SU-DHL-6 (cell line): ENCODE data around the gene POLN.

ENCODE experiments used
- H2AFZ ChIP-seq: fragments of 200-600 bp; sonication (generic); 2 replicates; pipeline ENCODE4 v1.6.1; 2014; ENCODE audit warnings: low read depth, mild to moderate bottlenecking, moderate library complexity, mixed read lengths, antibody characterized with exemption, low read length; ENCODE audit not compliant: severe bottlenecking
- H3F3A ChIP-seq: fragments of 200-600 bp; shearing (Covaris generic); 2 replicates; pipeline ENCODE4 v1.6.0; 2016; ENCODE audit warnings: antibody characterized with exemption, mild to moderate bottlenecking; ENCODE audit not compliant: insufficient read depth
- H3K27ac ChIP-seq: fragments of 200-600 bp; sonication (generic); 2 replicates; pipeline ENCODE4 v1.5.1; 2016; ENCODE audit warnings: low read depth, mild to moderate bottlenecking, low read length, moderate library complexity, mixed read lengths
- H3K27me3 ChIP-seq: fragments of 200-600 bp; sonication (generic), shearing (Covaris generic); 2 replicates; pipeline ENCODE4 v1.6.0; 2014; ENCODE audit warnings: mild to moderate bottlenecking, low read length
- H3K36me3 ChIP-seq: fragments of 200-600 bp; sonication (generic); 2 replicates; pipeline ENCODE4 v1.6.1; 2014; ENCODE audit warnings: mild to moderate bottlenecking, low read length, mixed read lengths
- H3K4me2 ChIP-seq: fragments of 300-600, 200-600 bp; shearing (Covaris generic), sonication (generic); 2 replicates; pipeline ENCODE4 v1.6.0; 2014; ENCODE audit warnings: low read length, low read depth, mild to moderate bottlenecking; ENCODE audit not compliant: poor library complexity, severe bottlenecking
- H3K4me3 ChIP-seq: fragments of 200-600 bp; sonication (generic); 2 replicates; pipeline ENCODE4 v1.5.1; 2014; ENCODE audit warnings: antibody characterized with exemption, low read length, mild to moderate bottlenecking, mixed read lengths; ENCODE audit not compliant: insufficient read depth, poor library complexity, severe bottlenecking
- H3K79me2 ChIP-seq: fragments of 200-600 bp; sonication (generic); 2 replicates; pipeline ENCODE4 v1.6.1; 2014; ENCODE audit warnings: mild to moderate bottlenecking, low read length, moderate library complexity; ENCODE audit not compliant: insufficient read depth
- H3K9ac ChIP-seq: fragments of 200-600 bp; sonication (generic); 2 replicates; pipeline ENCODE4 v1.7.0; 2014; ENCODE audit warnings: mild to moderate bottlenecking, low read length
- H3K9me2 ChIP-seq: fragments of 200-600 bp; sonication (generic); replicated peaks from 2 replicates; pipeline ENCODE4 v1.6.1; 2014; ENCODE audit warnings: low read length; ENCODE audit not compliant: insufficient read depth
- H3K9me3 ChIP-seq: fragments of 200-600 bp; sonication (generic); 2 replicates; pipeline ENCODE4 v1.6.1; 2014; ENCODE audit warnings: low read length, mixed read lengths; ENCODE audit not compliant: insufficient read depth
- H4K20me1 ChIP-seq: fragments of 200-600 bp; sonication (generic); 2 replicates; pipeline ENCODE4 v1.6.1; 2014; ENCODE audit warnings: low read depth, mild to moderate bottlenecking, antibody characterized with exemption, low read length, moderate library complexity, mixed read lengths
- EZH2phosphoT487 ChIP-seq: fragments of 200-600 bp; sonication (generic), shearing (Covaris generic); conservative IDR thresholded peaks from 2 replicates; pipeline ENCODE4 v1.6.1; 2018; ENCODE audit warnings: mild to moderate bottlenecking, antibody characterized with exemption, low read length, moderate library complexity, mixed read lengths
- TF ChIP-seq, protein P1 (sequence below): fragments of 200-600 bp; sonication (generic); IDR thresholded peaks from one replicate; pipeline ENCODE4 v1.5.1; 2017; ENCODE audit warnings: antibody characterized with exemption, mild to moderate bottlenecking, low read length, moderate library complexity; ENCODE audit not compliant: insufficient read depth, poor library complexity, severe bottlenecking

POLN gene

DNA sequence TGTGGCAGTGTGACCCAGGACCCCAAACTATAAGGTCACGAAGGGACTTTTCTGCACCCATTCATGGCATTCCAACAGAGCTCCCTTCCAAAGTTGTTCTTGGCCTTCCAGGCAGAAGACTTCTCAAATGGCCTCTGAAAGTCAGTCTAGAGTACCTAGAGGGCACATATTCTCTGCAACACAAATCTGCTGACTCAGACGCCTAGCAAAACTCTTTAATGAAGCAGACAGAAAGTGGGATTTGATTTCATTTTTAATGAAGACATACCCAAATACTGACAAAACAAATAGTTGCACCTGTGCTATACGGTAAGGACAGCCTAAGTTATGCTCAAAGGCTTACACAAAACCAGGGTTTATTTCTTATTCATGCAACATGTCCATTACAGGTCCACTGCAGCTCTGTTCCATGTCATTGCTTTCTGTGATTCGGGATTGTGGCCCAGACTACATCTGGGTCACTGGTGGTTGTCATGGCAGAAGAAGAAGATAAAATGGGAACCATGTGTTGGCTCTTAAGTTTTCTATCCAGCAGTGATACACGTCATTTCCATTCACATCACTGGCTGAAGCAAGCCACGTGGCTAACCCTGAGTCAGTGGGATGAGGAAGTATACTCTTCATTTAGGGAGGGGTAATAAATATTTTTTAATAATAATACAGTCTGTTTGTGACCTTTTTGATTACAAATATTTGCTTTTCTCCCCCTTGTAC is 125.1 kb downstream of the POLN start:
- Histone ChIP-seq H2AFZ (no peak overlapping the region), H3K27me3 (no peaks in the 10 kb centered on the region), H3K36me3 (no peaks in the 10 kb centered on the region), H4K20me1 (no peaks in the 10 kb centered on the region), H3K9ac (no peak overlapping the region), H3K79me2 (no peaks in the 10 kb centered on the region), H3K27ac (no peak overlapping the region), H3K9me2 (no peaks in the 10 kb centered on the region), H3K4me2 (no peak overlapping the region), H3F3A (no peaks in the 10 kb centered on the region), H3K4me3 (no peak overlapping the region), H3K9me3 (no peaks in the 10 kb centered on the region)
- TF ChIP-seq, protein P1, sequence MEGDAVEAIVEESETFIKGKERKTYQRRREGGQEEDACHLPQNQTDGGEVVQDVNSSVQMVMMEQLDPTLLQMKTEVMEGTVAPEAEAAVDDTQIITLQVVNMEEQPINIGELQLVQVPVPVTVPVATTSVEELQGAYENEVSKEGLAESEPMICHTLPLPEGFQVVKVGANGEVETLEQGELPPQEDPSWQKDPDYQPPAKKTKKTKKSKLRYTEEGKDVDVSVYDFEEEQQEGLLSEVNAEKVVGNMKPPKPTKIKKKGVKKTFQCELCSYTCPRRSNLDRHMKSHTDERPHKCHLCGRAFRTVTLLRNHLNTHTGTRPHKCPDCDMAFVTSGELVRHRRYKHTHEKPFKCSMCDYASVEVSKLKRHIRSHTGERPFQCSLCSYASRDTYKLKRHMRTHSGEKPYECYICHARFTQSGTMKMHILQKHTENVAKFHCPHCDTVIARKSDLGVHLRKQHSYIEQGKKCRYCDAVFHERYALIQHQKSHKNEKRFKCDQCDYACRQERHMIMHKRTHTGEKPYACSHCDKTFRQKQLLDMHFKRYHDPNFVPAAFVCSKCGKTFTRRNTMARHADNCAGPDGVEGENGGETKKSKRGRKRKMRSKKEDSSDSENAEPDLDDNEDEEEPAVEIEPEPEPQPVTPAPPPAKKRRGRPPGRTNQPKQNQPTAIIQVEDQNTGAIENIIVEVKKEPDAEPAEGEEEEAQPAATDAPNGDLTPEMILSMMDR, result no peak
- TF ChIP-seq EZH2phosphoT487, result no peak

DNA sequence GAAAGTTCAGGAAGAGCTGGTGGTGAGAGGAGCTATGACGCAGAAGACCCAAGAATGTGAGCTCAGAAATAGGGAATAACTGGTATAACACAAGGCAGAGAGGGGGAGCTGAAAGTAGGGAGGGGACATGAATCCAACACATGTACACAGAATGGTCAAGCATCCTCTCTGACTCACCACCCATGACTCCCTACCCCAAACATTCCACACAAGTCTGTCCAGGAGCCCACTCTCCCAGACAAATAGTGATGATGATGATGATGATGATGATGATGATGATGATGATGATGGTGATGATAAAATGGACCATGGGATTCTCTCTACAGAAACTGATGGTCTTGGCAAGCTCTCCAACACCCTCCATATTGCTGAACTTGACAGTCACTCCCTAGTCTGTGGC is 136.4 kb downstream of the POLN start:
- Histone ChIP-seq H3K4me2 (no peak overlapping the region), H3K79me2 (no peaks in the 10 kb centered on the region), H3K36me3 (no peaks in the 10 kb centered on the region), H3F3A (no peaks in the 10 kb centered on the region), H4K20me1 (no peaks in the 10 kb centered on the region), H3K27me3 (no peaks in the 10 kb centered on the region), H3K9me2 (no peaks in the 10 kb centered on the region), H3K9me3 (no peaks in the 10 kb centered on the region), H3K27ac (no peak overlapping the region), H3K9ac (no peak overlapping the region), H2AFZ (no peak overlapping the region), H3K4me3 (no peak overlapping the region)
- TF ChIP-seq EZH2phosphoT487, result no peak
- TF ChIP-seq, protein P1, result no peak

DNA sequence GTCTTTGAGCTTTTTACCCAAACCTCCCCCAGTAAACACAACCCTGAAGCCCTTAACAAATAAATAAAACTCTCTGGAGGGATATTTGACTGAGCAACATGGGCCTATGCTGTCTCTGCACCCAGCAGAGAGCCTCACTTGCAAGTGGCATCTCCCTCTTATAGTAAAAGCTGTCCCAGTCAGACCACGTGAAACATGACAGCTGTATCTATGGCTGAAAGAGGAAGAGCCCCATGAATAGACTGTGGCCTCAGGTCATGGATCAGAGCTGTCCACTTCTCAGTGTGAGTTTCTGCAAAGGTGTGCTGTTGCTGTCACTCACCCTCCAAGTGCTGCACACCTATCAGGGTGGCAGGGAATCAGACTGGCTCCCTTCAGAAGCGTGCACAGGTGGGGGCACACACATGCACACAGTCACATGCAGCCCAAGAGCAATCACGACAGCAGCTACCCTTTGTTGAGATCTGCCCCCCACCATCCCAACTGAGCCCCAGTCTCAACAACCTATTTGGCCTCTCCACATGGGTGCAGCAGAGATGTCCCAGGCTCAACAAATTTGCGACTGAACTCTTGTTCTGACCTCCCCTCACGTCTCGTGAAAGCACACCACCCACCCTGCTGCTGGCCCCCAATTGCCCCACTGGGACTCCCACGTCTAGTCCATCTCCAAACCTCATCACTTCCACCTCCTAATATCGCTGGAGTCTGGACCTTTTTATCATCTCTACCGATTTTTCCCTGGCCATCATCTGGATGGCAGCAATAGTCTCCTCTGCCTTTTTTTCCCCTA is 137.2 kb downstream of the POLN start:
- Histone ChIP-seq H3K9me2 (no peaks in the 10 kb centered on the region), H3K79me2 (no peaks in the 10 kb centered on the region), H3K9me3 (no peaks in the 10 kb centered on the region), H3K36me3 (no peaks in the 10 kb centered on the region), H3K9ac (no peak overlapping the region), H3K27me3 (no peaks in the 10 kb centered on the region), H2AFZ (no peak overlapping the region), H3F3A (no peaks in the 10 kb centered on the region), H4K20me1 (no peaks in the 10 kb centered on the region), H3K4me2 (no peak overlapping the region), H3K27ac (no peak overlapping the region), H3K4me3 (no peak overlapping the region)
- TF ChIP-seq, protein P1, result no peak
- no peak for TF ChIP-seq EZH2phosphoT487
